SK-N-SH (cell line): ENCODE data around the gene TBC1D2.

Experiments
- CTCF ChIP-seq: fragments of 200-600 bp; sonication (generic); IDR thresholded peaks from 2 replicates; pipeline ENCODE4 v1.6.1; 2017; ENCODE audit warnings: antibody characterized with exemption, mild to moderate bottlenecking, moderate library complexity
- ELF1 ChIP-seq: IDR thresholded peaks from 2 replicates; pipeline ENCODE4 v1.4.0; 2012
- EP300 ChIP-seq, 2 experiments: IDR thresholded peaks; 2 replicates each; pipeline versions ENCODE4 v1.4.0 to v1.6.1; 2012; ENCODE audit warnings: borderline replicate concordance in 1 of 2, low read depth in 1 of 2, low read length in 1 of 2
- FOSL2 ChIP-seq: IDR thresholded peaks from 2 replicates; pipeline ENCODE4 v1.4.0; 2012; ENCODE audit warnings: low read depth, mild to moderate bottlenecking, moderate library complexity, borderline replicate concordance
- GABPA ChIP-seq: IDR thresholded peaks from 2 replicates; pipeline ENCODE4 v1.4.0; 2012; ENCODE audit warnings: low read depth, mild to moderate bottlenecking
- MAX ChIP-seq: IDR thresholded peaks from 2 replicates; pipeline ENCODE4 v1.4.0; 2012; ENCODE audit warnings: low read depth
- MXI1 ChIP-seq: IDR thresholded peaks from 2 replicates; pipeline ENCODE4 v1.6.1; 2012; ENCODE audit warnings: mild to moderate bottlenecking, low read depth, low read length, improper control_type of control experiment
- RAD21 ChIP-seq: IDR thresholded peaks from 2 replicates; pipeline ENCODE4 v1.6.1; 2012; ENCODE audit warnings: mild to moderate bottlenecking, low read length
- REST ChIP-seq: IDR thresholded peaks from 2 replicates; pipeline ENCODE4 v1.6.1; 2012; ENCODE audit warnings: mild to moderate bottlenecking, low read depth, low read length, moderate library complexity
- TAF1 ChIP-seq: IDR thresholded peaks from 2 replicates; pipeline ENCODE4 v1.6.1; 2012; ENCODE audit warnings: low read depth, mild to moderate bottlenecking, low read length, moderate library complexity, borderline replicate concordance
- USF2 ChIP-seq: fragments of 150-350 bp; IDR thresholded peaks from 2 replicates; pipeline ENCODE4 v1.6.1; 2017; ENCODE audit warnings: antibody characterized with exemption, low read length, low read depth, borderline replicate concordance

GRCh38 chr9:98260635-98261034, 5.2 kb upstream of the TBC1D2 start:
- TF ChIP-seq MAX (no peak), FOSL2 (no peak), RAD21 (no peak), GABPA (no peak), CTCF (no peak), ELF1 (no peak), REST (no peak), TAF1 (no peak), USF2 (no peak), MXI1 (no peak), EP300 (IDR thresholded peaks at IDR 0.05; ENCODE audit: borderline replicate concordance in 1 of 2, low read depth in 1 of 2, low read length in 1 of 2) (no peak)
